Stimulated activated CD4-positive, alpha-beta T cell treated with anti-CD3 and anti-CD28 coated beads, Interleukin-1b, Interleukin-23, amount 100 ng/mL, for 1 hour (primary cell): ENCODE data around the gene PIGT.

ENCODE experiments used
- DNase-seq, 2 donors: peaks; one replicate each; pipeline ENCODE4 v3.0.0-alpha.2; 2020; ENCODE audit warnings: low read depth in 2 of 2

The PIGT gene

DNA sequence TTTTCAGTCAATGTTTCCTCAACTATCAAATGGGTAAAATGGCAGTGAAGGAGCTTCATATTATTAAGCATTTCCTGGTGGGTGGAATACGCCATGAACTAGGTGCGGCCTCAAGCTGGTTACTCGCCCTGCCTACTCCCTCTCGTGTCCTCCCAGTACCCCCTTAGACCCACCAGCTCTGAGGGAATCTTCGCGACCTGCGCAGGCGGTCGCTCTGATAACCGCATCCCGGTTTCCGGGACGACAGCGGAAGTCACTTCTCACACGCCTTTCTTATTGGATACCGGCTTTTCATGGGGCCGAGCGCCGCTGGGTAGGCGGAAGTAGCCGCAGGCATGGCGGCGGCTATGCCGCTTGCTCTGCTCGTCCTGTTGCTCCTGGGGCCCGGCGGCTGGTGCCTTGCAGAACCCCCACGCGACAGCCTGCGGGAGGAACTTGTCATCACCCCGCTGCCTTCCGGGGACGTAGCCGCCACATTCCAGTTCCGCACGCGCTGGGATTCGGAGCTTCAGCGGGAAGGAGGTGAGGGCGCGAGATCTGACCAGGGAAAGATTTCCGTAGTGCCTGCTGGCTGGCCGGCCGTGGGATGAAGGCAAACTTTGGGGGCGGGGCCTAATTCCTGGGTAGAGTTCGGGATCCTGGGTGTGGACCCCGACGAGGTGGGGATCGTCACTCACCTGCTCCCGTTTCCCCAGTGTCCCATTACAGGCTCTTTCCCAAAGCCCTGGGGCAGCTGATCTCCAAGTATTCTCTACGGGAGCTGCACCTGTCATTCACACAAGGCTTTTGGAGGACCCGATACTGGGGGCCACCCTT, at the start of gene PIGT:
Gene PIGT (plus strand): TSS at position 320 of the 816 bp plus-strand sequence. CDS start 16 bp downstream, at position 336.
- peak; percentile 69 for DNase-seq

DNA sequence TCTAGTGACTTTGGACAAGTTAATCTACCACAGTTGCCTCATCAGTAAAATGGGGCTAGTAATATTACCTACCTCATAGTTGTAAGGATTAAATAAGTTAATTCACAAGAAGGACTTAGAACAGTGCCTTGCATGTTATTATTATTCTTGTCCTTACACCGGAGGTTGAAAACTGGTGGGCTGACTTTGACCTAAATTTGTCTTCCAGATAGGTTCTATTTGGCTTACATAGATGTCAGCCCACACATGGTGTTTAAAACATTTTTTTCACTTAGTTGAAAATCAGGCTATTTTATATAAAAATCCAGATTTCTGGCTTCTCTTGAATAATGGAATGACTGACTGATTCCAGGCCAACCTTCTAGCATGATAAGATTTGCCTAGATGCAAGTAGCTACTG, 49.7 kb upstream of the PIGT start:
- DNase-seq: no peak

GRCh38 chr20:45366631-45367030, 49.3 kb upstream of the PIGT start:
- DNase-seq: no peak

DNA sequence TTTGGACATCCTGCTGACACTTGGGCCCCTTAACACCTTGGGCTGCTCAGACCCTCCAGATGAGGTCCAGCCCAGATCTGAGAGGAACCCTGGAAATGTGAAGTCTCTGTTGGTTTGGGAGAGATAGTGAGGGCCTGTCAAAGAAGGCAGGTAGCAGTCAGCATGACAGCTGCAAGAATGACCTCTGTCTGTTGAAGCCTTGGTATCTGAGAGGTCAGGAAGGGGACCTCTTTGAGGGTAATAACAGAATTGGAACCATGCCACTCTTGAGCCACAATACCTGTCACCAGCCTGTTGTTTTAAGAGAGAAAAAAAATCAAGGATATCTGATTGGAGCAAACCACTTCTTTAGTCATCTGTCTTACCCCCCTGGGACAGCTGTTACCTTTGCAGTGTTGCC, 48.8 kb upstream of the PIGT start:
- DNase-seq: no peak

- DNase-seq: no peak
Observed at GRCh38 chr20:45368221-45368980, 47.5 kb upstream of the PIGT start.

- DNase-seq: no peak
Observed at GRCh38 chr20:45370571-45371160, 45.3 kb upstream of the PIGT start.

- DNase-seq: no peak
Observed at GRCh38 chr20:45372241-45372640, 43.7 kb upstream of the PIGT start.

GRCh38 chr20:45372646-45373352, 43.1 kb upstream of the PIGT start:
- no peak for DNase-seq

DNA sequence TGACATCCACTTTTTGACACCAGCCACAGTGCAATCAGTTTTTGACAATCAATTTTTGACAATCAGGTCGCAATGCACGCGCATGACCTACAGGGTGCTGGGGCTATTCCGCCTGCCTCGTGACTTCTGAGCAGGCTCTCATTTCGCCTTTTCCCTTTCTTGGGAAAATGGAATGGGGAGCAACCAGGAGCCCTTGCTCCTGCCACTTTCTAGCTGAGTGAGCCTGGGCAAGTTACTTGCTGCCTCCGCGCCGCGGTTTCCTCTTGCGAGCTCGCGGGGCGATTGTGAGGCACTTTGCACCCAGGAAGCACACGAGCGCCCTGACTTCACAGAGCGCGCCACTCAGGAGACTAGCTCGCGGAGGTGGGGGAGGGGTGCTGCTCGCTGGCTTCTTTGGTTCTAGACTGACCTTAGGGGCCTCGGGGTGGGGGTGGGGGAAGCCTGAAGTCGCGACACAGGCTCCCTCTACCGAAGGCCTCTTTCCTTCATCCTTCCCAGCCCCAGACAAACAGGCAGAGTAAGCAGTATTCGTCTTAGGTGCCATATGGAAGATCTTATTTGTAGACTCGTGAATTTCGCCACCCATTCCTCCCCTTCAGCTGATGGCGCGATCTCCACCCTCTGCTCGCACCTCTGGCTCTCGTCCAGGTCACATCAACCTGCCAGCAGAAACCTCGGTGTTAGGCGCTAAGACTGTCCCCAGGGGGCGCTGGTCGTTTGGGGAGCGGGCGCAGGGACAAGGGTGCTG, 42.4 kb upstream of the PIGT start:
- peak; percentile 76 to 84 for DNase-seq

DNA sequence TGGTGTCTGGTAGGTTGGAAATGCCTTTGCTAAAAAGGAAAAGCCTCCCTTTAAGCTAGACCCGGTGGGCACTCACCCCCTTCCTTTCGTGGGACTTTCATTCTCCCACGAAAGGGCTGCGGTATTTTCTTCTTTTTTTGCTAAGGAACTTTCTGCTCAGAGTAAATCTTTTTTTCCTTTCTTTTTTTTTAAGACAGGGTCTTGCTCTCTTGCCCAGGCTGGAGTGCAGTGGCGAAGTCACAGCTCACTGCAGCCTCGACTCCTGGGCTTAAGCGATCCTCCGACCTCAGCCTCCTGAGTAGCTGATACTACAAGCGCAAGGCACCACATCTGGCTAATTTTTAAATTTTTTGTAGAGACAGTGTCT, 41.9 kb upstream of the PIGT start:
- DNase-seq: no peak

DNA sequence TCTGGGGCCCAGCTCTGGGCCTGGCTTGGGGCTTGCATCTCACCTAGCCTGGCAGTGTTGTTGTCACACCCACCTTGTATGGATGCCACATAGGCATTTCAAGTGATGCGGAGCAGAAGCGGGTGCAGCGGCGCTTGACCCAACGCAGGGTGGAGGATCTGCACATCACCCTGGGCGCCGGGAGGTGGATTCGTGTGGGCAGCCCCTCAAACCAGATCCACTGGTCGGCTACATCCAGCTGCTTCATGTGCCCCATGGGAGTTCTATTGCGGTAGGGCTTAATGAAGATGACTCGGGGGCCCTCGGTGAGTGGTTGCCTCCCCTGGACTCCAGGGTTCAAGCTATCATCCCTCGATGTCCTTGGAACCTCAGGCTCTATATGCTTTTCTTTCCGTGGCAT, 41.0 kb upstream of the PIGT start:
- no peak for DNase-seq

GRCh38 chr20:45377269-45377668, 38.7 kb upstream of the PIGT start:
- DNase-seq: no peak

DNA sequence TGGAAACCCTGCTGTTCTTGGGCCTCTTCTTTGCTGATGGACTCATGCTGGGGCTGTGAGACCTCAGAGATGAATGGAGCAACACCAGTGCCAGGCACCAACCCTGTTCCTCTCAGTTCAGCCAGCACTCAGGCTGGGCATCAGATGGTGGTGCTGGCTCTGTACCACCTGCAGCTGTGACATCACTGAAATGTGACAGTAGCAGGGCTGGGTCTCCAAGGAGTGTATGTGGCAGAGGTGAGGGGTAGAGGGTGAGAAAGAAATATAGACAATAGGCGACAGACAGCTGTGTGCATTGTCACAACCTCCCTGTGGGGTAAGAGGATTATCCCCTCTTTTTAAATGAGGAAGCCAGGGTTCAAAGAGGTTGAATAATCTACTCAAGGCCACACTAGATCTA, 37.8 kb upstream of the PIGT start, which contains the start of gene TP53TG5:
Gene TP53TG5 (minus strand): TSS at position 135 of the 400 bp plus-strand sequence. CDS start 89 bp downstream, at position 46.
- no peak for DNase-seq

DNA sequence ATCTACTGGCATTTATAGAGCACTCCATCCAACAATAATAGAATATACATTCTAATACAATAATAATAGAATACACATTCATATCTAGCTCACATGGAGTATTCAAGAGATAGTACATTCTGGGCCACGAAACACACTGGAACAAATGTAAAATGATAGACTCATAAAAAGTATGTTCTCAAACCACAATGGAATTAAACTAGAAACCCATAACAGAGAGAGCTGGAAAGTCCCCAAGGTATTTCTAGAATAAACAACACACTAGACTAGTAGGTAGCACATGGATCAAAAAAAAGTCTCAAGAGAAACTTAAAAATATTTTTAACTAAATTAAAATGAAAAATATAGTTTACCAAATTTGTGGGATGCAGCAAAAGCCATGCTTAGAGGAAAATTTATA, 28.7 kb upstream of the PIGT start:
- DNase-seq: no peak

GRCh38 chr20:45390931-45391330, 25.0 kb upstream of the PIGT start:
- DNase-seq: no peak

DNA sequence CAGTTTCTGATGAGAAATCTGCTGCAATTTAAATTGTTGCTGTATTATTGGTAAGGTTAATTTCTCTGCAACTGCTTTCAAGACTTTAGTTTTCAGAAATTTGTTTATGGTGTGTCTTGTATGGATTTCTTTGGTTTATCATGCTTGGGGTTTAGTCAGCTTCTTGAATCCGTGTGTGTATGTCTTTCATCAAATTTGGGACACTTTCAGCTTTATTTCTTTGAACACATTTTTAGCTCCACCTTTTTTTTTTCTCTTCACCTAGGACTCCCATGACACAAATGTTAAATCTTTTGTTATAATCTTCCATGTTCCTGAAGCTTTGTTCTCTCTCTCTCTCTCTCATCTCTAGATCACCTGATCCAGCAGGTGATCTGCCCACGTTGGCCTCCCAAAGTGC, 24.4 kb upstream of the PIGT start:
- DNase-seq: no peak

GRCh38 chr20:45392733-45393132, 23.2 kb upstream of the PIGT start:
- DNase-seq: no peak

DNA sequence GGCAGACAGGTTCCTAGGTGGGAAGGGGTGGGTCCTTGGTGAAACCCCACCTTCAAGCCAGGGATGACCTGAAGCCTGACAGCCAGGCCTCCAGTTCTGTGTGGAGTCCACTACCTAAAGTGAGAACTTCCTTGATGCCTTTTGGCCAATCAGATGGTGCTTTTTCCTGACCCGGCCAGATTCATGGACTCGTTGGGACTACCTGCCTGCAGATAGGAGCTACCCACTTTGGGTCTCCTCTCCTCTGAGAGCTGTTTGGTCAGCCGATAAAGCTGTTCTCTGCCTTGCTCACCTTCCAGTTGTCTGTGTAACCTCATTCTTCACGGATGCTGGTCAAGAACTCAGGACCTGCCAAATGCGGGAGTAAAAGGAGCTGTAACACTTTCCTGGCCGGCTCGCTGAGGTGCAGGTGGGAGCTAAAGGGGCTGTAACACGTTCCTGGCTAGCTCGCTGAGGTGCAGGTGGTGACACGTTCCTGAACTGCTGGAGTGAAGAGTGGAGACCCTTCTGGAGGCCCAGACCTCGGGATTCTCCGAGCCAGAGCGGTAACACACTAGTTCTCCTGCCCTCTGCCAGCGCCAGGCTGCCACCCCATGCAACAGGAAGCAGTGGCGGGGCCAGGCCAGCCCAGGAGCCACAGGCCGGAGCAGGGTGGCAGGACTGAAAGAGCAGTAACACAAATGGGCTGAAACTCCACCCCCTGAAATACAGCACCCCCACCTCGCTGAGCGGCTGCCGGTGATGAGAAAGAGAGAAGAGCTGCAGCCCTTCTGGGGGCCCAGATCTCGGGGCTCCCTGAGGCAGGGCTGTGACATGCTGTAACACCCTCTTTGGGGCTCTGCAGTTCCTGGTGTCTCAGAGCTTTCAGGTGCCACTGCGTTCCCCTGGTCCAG, 21.5 kb upstream of the PIGT start:
- no peak for DNase-seq

DNA sequence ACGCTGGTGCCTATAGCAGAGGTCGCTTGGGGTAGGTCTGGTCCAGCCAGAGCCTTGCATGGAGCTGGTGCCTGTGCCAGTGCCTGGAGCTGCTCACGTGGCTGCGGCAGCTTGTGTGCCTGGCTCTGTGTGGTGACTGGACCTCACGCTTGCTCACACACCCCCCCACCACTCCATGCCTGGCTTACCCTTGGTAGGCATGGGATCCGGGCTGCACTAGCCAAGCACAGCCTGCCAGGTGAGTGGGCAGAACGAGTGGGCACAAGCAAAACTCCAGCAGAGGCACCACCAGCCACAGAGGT, 20.9 kb upstream of the PIGT start:
- no peak for DNase-seq

- DNase-seq: no peak
Observed at GRCh38 chr20:45399018-45399417, 16.9 kb upstream of the PIGT start.
